ENCODE measurements around the gene TBC1D8.

The TBC1D8 gene

GRCh38 chr2:101147062-101147461 lies 4.1 kb downstream of the TBC1D8 start:
- peaks cover 5% of the 10 kb centered on the region; the same call in 1 of the 2 replicates for H3K36me3 ChIP-seq (ENCODE audit: low read depth)
- TF ChIP-seq CTCF (IDR thresholded peaks at IDR 0.05; ENCODE audit: poor library complexity, severe bottlenecking) = no peak
- H3K27ac ChIP-seq (ENCODE audit: poor library complexity, severe bottlenecking) = no peak overlapping the region
- ATAC-seq (ENCODE audit: low read depth) (no peak), DNase-seq (ENCODE audit: low spot score) (no peak)
- no peaks in the 10 kb centered on the region for H3K9me3 ChIP-seq (ENCODE audit: severe bottlenecking)
- no peak overlapping the region for H3K4me3 ChIP-seq (ENCODE audit: severe bottlenecking)
- H3K4me1 ChIP-seq (ENCODE audit: insufficient read depth, poor library complexity, severe bottlenecking) = peaks cover 46% of the 10 kb centered on the region
- no peaks in the 10 kb centered on the region for H3K27me3 ChIP-seq (ENCODE audit: insufficient read depth, poor library complexity, severe bottlenecking)

- H3K27ac ChIP-seq (ENCODE audit: poor library complexity, severe bottlenecking) = peak overlapping the region; percentile 31
- no peak for DNase-seq (ENCODE audit: low spot score)
- peaks cover 6% of the 10 kb centered on the region; the same call in 1 of the 2 replicates for H3K36me3 ChIP-seq (ENCODE audit: low read depth)
- no peak overlapping the region for H3K4me3 ChIP-seq (ENCODE audit: severe bottlenecking)
- H3K27me3 ChIP-seq (ENCODE audit: insufficient read depth, poor library complexity, severe bottlenecking) = no peaks in the 10 kb centered on the region
- no peak for ATAC-seq (ENCODE audit: low read depth)
- peaks cover 47% of the 10 kb centered on the region for H3K4me1 ChIP-seq (ENCODE audit: insufficient read depth, poor library complexity, severe bottlenecking)
- no peak for TF ChIP-seq CTCF (IDR thresholded peaks at IDR 0.05; ENCODE audit: poor library complexity, severe bottlenecking)
- no peaks in the 10 kb centered on the region for H3K9me3 ChIP-seq (ENCODE audit: severe bottlenecking)
Measured at GRCh38 chr2:101146535-101146934, 4.6 kb downstream of the TBC1D8 start.

- Histone ChIP-seq H3K27ac (ENCODE audit: poor library complexity, severe bottlenecking) (peak overlapping the region; percentile 31), H3K9me3 (ENCODE audit: severe bottlenecking) (no peaks in the 10 kb centered on the region), H3K36me3 (ENCODE audit: low read depth) (peaks cover 6% of the 10 kb centered on the region; the same call in 1 of the 2 replicates), H3K4me3 (ENCODE audit: severe bottlenecking) (no peak overlapping the region), H3K4me1 (ENCODE audit: insufficient read depth, poor library complexity, severe bottlenecking) (peaks cover 55% of the 10 kb centered on the region), H3K27me3 (ENCODE audit: insufficient read depth, poor library complexity, severe bottlenecking) (no peaks in the 10 kb centered on the region)
- no peak for TF ChIP-seq CTCF (IDR thresholded peaks at IDR 0.05; ENCODE audit: poor library complexity, severe bottlenecking)
- DNase-seq (ENCODE audit: low spot score) = no peak
- ATAC-seq (ENCODE audit: low read depth) = peak; percentile 64
Measured at GRCh38 chr2:101145406-101145805, 5.8 kb downstream of the TBC1D8 start.

- DNase-seq (ENCODE audit: low spot score) = no peak
- no peak for ATAC-seq (ENCODE audit: low read depth)
- Histone ChIP-seq H3K4me3 (ENCODE audit: severe bottlenecking) (no peak overlapping the region), H3K27me3 (ENCODE audit: insufficient read depth, poor library complexity, severe bottlenecking) (no peaks in the 10 kb centered on the region), H3K9me3 (ENCODE audit: severe bottlenecking) (no peaks in the 10 kb centered on the region), H3K36me3 (ENCODE audit: low read depth) (peaks cover 6% of the 10 kb centered on the region; the same call in 1 of the 2 replicates), H3K4me1 (ENCODE audit: insufficient read depth, poor library complexity, severe bottlenecking) (peaks cover 48% of the 10 kb centered on the region), H3K27ac (ENCODE audit: poor library complexity, severe bottlenecking) (peak overlapping the region; percentile 44)
- TF ChIP-seq CTCF (IDR thresholded peaks at IDR 0.05; ENCODE audit: poor library complexity, severe bottlenecking) = no peak
Measured at GRCh38 chr2:101142163-101142562, 9.0 kb downstream of the TBC1D8 start.

- H3K4me1 ChIP-seq (ENCODE audit: insufficient read depth, poor library complexity, severe bottlenecking) = peaks cover 45% of the 10 kb centered on the region
- no peak for DNase-seq (ENCODE audit: low spot score)
- peak; percentile 46; the same call in 1 of the 3 replicates for ATAC-seq (ENCODE audit: low read depth)
- peaks cover 6% of the 10 kb centered on the region; the same call in 1 of the 2 replicates for H3K36me3 ChIP-seq (ENCODE audit: low read depth)
- no peak for TF ChIP-seq CTCF (IDR thresholded peaks at IDR 0.05; ENCODE audit: poor library complexity, severe bottlenecking)
- peak overlapping the region; percentile 44 for H3K27ac ChIP-seq (ENCODE audit: poor library complexity, severe bottlenecking)
- no peaks in the 10 kb centered on the region for H3K9me3 ChIP-seq (ENCODE audit: severe bottlenecking)
- H3K4me3 ChIP-seq (ENCODE audit: severe bottlenecking) = no peak overlapping the region
- H3K27me3 ChIP-seq (ENCODE audit: insufficient read depth, poor library complexity, severe bottlenecking) = no peaks in the 10 kb centered on the region
Measured at GRCh38 chr2:101140978-101141655, 10.1 kb downstream of the TBC1D8 start.

All from RWPE2 (cell line).